ENCODE results near the gene NCBP1. TPM values are rescaled to one million over a fixed set of nuclear protein-coding genes. Genes with fewer than 3 reads are reported as not detected.
"Not testable (repeated sequence)": the region's sequence is repeated elsewhere in the genome, so short reads cannot be mapped to it uniquely, and the experiment has no call there.

The NCBP1 gene
- total RNA-seq, 2 donors from 2014 or later, result 31.6 to 37.2 TPM

- no peak overlapping the region for H3K27ac Mint-ChIP-seq
- peaks cover 5% of the 10 kb centered on the region for H3K36me3 Mint-ChIP-seq (ENCODE audit: low read depth)
- no peaks in the 10 kb centered on the region for H3K9me3 ChIP-seq (ENCODE audit: control insufficient read depth, low read length, poor library complexity, severe bottlenecking)
- no peak for DNase-seq
- H3K27me3 Mint-ChIP-seq, result no peaks in the 10 kb centered on the region
- H3K4me3 Mint-ChIP-seq, result no peak overlapping the region
- peaks cover 11% of the 10 kb centered on the region for H3K4me1 Mint-ChIP-seq
- ATAC-seq, result no peak
Observed at GRCh38 chr9:97602430-97602829, 31.2 kb upstream of the NCBP1 start.

DNA sequence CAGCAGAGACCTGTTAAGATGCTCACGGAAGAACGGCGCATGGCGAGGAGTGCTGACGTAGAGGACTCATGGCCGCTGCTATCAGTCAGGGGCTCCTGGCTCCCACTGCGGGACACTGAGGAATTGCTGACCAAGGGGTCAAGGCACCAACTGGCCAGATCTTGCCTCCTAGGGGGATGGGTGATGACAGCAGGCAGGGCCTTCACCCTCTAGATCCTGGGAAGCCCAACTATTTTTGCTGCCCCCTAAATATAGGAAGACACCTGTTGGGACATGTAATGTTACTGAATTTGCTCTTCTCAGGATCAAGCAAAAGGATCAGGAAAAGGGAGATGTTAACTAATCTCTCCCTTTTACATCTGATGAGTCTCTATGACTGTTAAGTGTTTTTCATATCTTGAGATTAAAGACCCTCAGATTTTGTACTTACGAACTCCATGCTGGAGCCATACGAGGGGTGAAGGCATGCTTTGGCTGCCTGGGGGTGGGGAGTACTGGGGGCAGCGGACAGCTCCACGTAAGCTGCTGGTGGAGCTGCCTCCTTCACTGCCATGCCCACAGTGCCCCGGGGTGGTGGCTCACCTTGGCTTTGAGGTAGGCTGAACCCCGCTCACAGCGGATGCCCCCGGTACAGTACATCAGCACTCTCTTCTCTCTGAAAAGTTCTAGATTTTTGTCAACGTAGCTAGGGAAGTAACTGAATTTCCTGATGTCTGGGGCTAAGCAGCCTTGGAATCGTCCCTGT is 28.5 kb upstream of the NCBP1 start:
- Mint-ChIP-seq H3K36me3 (ENCODE audit: low read depth) (peaks cover 6% of the 10 kb centered on the region), H3K4me1 (peaks cover 5% of the 10 kb centered on the region), H3K27me3 (no peaks in the 10 kb centered on the region), H3K27ac (peak overlapping the region; percentile 34), H3K4me3 (no peak overlapping the region)
- DNase-seq (no peak), ATAC-seq (no peak)
- H3K9me3 ChIP-seq (ENCODE audit: control insufficient read depth, low read length, poor library complexity, severe bottlenecking), result no peaks in the 10 kb centered on the region

- peaks cover 10% of the 10 kb centered on the region for H3K36me3 Mint-ChIP-seq (ENCODE audit: low read depth)
- no peak overlapping the region for H3K4me3 Mint-ChIP-seq
- no peaks in the 10 kb centered on the region for H3K9me3 ChIP-seq (ENCODE audit: control insufficient read depth, low read length, poor library complexity, severe bottlenecking)
- no peak overlapping the region for H3K27ac Mint-ChIP-seq
- DNase-seq (peak in 2 of 3 donors; percentile 12 to 45), ATAC-seq (peak; percentile 77)
- H3K4me1 Mint-ChIP-seq, result peaks cover 16% of the 10 kb centered on the region
- no peaks in the 10 kb centered on the region for H3K27me3 Mint-ChIP-seq
Observed at GRCh38 chr9:97615439-97616072, 18.1 kb upstream of the NCBP1 start.

DNA sequence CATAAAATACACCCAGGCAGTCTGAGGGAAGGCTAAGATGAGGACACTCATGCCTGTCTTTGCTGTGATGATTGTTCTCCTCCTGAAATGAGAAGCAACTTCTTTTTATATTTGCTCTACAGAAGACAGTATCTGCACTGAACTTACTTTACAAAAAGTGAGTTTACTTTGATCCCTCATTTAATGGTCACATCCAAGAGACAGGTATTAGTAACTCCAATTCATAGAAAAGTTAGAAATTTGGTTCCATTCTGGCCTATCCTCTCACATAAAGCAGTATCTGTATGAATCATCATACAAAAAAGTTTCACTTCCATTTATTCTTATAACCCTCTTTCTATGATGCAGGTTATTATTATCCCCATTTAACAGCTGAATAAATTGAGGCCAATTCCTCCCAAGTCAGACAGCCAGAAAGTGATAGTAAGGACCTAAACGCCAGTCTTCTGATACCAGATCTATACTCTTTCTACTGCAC is 15.6 kb upstream of the NCBP1 start:
- Mint-ChIP-seq H3K27ac (peak overlapping the region; percentile 19), H3K4me1 (peaks cover 15% of the 10 kb centered on the region), H3K36me3 (ENCODE audit: low read depth) (peaks cover 10% of the 10 kb centered on the region), H3K27me3 (no peaks in the 10 kb centered on the region), H3K4me3 (no peak overlapping the region)
- no peaks in the 10 kb centered on the region for H3K9me3 ChIP-seq (ENCODE audit: control insufficient read depth, low read length, poor library complexity, severe bottlenecking)
- ATAC-seq, result no peak
- DNase-seq, result no peak

- Mint-ChIP-seq H3K4me1 (peaks cover 15% of the 10 kb centered on the region), H3K27ac (peak overlapping the region; percentile 32), H3K36me3 (ENCODE audit: low read depth) (peaks cover 10% of the 10 kb centered on the region)
- not testable (repeated sequence) for H3K4me3 Mint-ChIP-seq; DNase-seq; ATAC-seq; H3K27me3 Mint-ChIP-seq; H3K9me3 ChIP-seq (ENCODE audit: control insufficient read depth, low read length, poor library complexity, severe bottlenecking)
Observed at GRCh38 chr9:97620063-97620462, 13.6 kb upstream of the NCBP1 start.

GRCh38 chr9:97622483-97622882 is 11.1 kb upstream of the NCBP1 start:
- H3K4me1 Mint-ChIP-seq; H3K4me3 Mint-ChIP-seq; H3K27ac Mint-ChIP-seq; H3K27me3 Mint-ChIP-seq; DNase-seq; ATAC-seq; H3K36me3 Mint-ChIP-seq (ENCODE audit: low read depth); H3K9me3 ChIP-seq (ENCODE audit: control insufficient read depth, low read length, poor library complexity, severe bottlenecking): not testable (repeated sequence)

GRCh38 chr9:97623946-97624345 is 9.7 kb upstream of the NCBP1 start:
- Mint-ChIP-seq H3K4me3 (no peak overlapping the region), H3K27ac (no peak overlapping the region), H3K27me3 (no peaks in the 10 kb centered on the region), H3K36me3 (ENCODE audit: low read depth) (peaks cover 3% of the 10 kb centered on the region), H3K4me1 (peaks cover 6% of the 10 kb centered on the region)
- H3K9me3 ChIP-seq (ENCODE audit: control insufficient read depth, low read length, poor library complexity, severe bottlenecking), result no peaks in the 10 kb centered on the region
- ATAC-seq, result no peak
- no peak for DNase-seq

DNA sequence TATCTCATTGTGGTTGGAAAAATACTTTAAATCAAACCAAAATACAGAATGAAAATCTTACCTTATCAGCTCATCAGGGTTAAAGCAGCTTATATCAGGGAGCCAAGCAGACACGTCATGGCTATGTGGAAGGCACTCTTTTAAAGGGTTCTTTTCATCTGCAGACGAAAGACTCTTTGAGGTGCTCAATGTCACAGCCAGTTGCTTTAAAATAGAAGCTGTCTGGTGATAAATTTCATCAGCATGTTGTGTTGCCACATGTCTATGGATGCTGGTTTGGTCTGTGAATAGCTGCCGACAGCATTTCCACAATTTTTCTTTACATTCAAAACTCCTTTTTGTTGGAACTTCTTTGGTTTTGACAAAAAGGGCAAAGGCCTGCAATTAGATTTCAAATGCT is 8.0 kb upstream of the NCBP1 start:
- peaks cover 5% of the 10 kb centered on the region for H3K36me3 Mint-ChIP-seq (ENCODE audit: low read depth)
- no peak overlapping the region for H3K4me3 Mint-ChIP-seq
- H3K4me1 Mint-ChIP-seq, result peaks cover 17% of the 10 kb centered on the region
- H3K27ac Mint-ChIP-seq, result no peak overlapping the region
- H3K27me3 Mint-ChIP-seq, result no peaks in the 10 kb centered on the region
- no peaks in the 10 kb centered on the region for H3K9me3 ChIP-seq (ENCODE audit: control insufficient read depth, low read length, poor library complexity, severe bottlenecking)
- ATAC-seq (no peak), DNase-seq (no peak)

DNA sequence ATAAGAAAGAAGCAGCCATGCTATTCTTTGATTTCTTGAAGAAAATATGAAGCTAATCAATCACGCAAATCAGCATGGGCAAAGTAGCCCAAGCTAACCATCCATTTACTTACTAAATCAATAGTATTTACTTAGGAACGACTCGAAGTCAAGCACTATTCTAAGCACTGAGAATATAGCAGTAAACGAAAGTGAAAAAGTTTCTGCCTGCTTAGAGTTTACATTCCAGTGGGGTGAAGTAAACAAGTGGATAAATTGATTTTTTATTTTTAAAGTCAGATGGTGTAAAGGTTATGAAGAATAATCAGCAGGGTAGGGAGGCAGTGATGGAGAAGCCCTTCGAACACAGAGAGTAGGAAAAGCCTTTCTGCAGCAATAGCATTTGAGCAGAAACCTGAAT is 6.0 kb upstream of the NCBP1 start:
- Mint-ChIP-seq H3K27ac (no peak overlapping the region), H3K36me3 (ENCODE audit: low read depth) (peaks cover 5% of the 10 kb centered on the region), H3K4me3 (no peak overlapping the region), H3K27me3 (no peaks in the 10 kb centered on the region), H3K4me1 (peaks cover 18% of the 10 kb centered on the region)
- DNase-seq (no peak), ATAC-seq (no peak)
- no peaks in the 10 kb centered on the region for H3K9me3 ChIP-seq (ENCODE audit: control insufficient read depth, low read length, poor library complexity, severe bottlenecking)

- H3K9me3 ChIP-seq (ENCODE audit: control insufficient read depth, low read length, poor library complexity, severe bottlenecking), result no peaks in the 10 kb centered on the region
- Mint-ChIP-seq H3K4me3 (no peak overlapping the region), H3K36me3 (ENCODE audit: low read depth) (peaks cover 9% of the 10 kb centered on the region), H3K4me1 (peaks cover 21% of the 10 kb centered on the region), H3K27ac (no peak overlapping the region), H3K27me3 (no peaks in the 10 kb centered on the region)
- ATAC-seq (no peak), DNase-seq (no peak)
Observed at GRCh38 chr9:97628668-97629067, 5.0 kb upstream of the NCBP1 start.

DNA sequence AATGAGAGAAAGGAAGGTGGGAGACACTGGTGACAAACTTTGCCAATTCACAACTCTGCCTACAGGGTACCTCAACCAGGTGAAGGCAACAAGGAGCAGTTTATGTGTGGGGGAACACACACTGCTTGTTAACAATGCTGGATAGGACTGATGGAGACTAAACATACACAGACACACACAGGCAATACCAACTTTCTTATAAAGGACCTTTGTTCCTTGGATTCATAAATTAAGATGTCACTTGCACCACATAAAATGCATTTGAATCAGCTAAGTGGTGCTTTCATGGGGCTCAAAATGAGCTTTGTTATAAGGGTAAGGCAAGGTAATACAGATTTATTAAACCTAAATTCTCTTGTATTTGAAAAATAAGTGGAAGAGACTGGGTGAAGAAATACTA is 4.5 kb upstream of the NCBP1 start:
- H3K4me1 Mint-ChIP-seq, result peaks cover 21% of the 10 kb centered on the region
- H3K27ac Mint-ChIP-seq, result no peak overlapping the region
- no peak overlapping the region for H3K4me3 Mint-ChIP-seq
- no peaks in the 10 kb centered on the region for H3K9me3 ChIP-seq (ENCODE audit: control insufficient read depth, low read length, poor library complexity, severe bottlenecking)
- DNase-seq, result no peak
- no peaks in the 10 kb centered on the region for H3K27me3 Mint-ChIP-seq
- peaks cover 9% of the 10 kb centered on the region for H3K36me3 Mint-ChIP-seq (ENCODE audit: low read depth)
- no peak for ATAC-seq

GRCh38 chr9:97630591-97630990 is 3.0 kb upstream of the NCBP1 start:
- Mint-ChIP-seq H3K27ac (no peak overlapping the region), H3K36me3 (ENCODE audit: low read depth) (peaks cover 9% of the 10 kb centered on the region), H3K4me3 (no peak overlapping the region), H3K4me1 (peaks cover 31% of the 10 kb centered on the region), H3K27me3 (no peaks in the 10 kb centered on the region)
- H3K9me3 ChIP-seq (ENCODE audit: control insufficient read depth, low read length, poor library complexity, severe bottlenecking), result no peaks in the 10 kb centered on the region
- ATAC-seq (no peak), DNase-seq (no peak)

DNA sequence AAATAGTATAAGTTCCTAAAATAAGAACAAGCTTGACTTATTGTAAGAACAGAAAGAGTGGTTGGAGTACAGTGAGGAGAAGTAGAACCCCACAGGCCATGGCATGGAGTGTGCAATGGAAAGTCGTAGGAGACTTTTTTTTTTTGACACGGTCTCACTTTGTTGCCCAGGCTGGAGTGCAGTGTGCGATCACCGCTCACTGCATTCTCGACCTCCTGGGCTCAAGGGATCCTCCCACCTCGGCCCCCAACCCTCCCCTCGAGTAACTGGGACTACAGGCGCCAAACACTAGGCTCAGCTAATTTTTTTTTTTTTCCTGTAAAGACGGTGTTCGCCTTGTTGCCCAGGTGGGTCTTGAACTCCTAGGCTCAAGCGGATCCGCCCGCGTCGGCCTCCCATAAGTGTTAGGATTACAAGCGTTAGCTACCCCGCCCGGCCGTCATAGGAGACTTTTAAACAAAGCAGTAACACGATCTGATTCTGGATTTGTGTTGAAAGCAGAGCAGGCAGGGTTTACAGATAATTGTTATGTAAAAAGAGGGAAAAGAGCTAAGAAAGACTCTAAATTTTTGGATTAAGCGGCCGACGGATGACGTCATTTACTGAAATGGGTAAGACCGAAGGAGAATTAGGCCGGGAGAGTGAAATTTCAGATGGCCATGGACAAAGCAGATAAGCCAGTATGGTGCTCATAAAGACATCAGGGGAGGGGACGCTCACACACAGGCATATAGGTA is 1.2 kb upstream of the NCBP1 start:
- peak in 1 of 3 donors; percentile 7 for DNase-seq
- H3K4me3 Mint-ChIP-seq, result peak overlapping the region; percentile 98
- no peak for ATAC-seq
- H3K4me1 Mint-ChIP-seq, result peaks cover 39% of the 10 kb centered on the region
- H3K27ac Mint-ChIP-seq, result peak overlapping the region; percentile 98
- H3K27me3 Mint-ChIP-seq, result no peaks in the 10 kb centered on the region
- H3K9me3 ChIP-seq (ENCODE audit: control insufficient read depth, low read length, poor library complexity, severe bottlenecking), result no peaks in the 10 kb centered on the region
- peaks cover 6% of the 10 kb centered on the region for H3K36me3 Mint-ChIP-seq (ENCODE audit: low read depth)

All from T-helper 17 cell (primary cell).